ENCODE data around the gene MYRFL. TPM values are rescaled to one million over a fixed set of nuclear protein-coding genes. Genes with fewer than 3 reads are reported as not detected.

Gene MYRFL
- total and polyA plus RNA-seq, 3 experiments from 2014 or later = not detected

GRCh38 chr12:69932154-69932553 lies 107.1 kb downstream of the MYRFL start:
- H3K36me3 ChIP-seq (ENCODE audit: insufficient read depth, low read length) = no peaks in the 10 kb centered on the region
- no peaks in the 10 kb centered on the region for H3K4me1 ChIP-seq (ENCODE audit: insufficient read depth, low read length)
- Mint-ChIP-seq H3K4me3 (no peak overlapping the region), H3K4me1 (no peaks in the 10 kb centered on the region), H3K27me3 (peaks cover 15 to 29% of the 10 kb centered on the region in 2 donors), H3K9me3 (no peaks in the 10 kb centered on the region), H3K36me3 (no peaks in the 10 kb centered on the region), H3K27ac (no peak overlapping the region)
- POLR2A ChIA-PET = no interaction called here
- no peak overlapping the region for H3K27ac ChIP-seq (ENCODE audit: low read depth, low read length)
- no peak for DNase-seq
- H3K27me3 ChIP-seq (ENCODE audit: insufficient read depth, low read length, poor library complexity, severe bottlenecking) = no peaks in the 10 kb centered on the region
- CTCF ChIA-PET = no interaction called here
- H3K9me3 ChIP-seq (ENCODE audit: low read length) = no peaks in the 10 kb centered on the region
- H3K4me3 ChIP-seq (ENCODE audit: low read length) = no peak overlapping the region

DNA sequence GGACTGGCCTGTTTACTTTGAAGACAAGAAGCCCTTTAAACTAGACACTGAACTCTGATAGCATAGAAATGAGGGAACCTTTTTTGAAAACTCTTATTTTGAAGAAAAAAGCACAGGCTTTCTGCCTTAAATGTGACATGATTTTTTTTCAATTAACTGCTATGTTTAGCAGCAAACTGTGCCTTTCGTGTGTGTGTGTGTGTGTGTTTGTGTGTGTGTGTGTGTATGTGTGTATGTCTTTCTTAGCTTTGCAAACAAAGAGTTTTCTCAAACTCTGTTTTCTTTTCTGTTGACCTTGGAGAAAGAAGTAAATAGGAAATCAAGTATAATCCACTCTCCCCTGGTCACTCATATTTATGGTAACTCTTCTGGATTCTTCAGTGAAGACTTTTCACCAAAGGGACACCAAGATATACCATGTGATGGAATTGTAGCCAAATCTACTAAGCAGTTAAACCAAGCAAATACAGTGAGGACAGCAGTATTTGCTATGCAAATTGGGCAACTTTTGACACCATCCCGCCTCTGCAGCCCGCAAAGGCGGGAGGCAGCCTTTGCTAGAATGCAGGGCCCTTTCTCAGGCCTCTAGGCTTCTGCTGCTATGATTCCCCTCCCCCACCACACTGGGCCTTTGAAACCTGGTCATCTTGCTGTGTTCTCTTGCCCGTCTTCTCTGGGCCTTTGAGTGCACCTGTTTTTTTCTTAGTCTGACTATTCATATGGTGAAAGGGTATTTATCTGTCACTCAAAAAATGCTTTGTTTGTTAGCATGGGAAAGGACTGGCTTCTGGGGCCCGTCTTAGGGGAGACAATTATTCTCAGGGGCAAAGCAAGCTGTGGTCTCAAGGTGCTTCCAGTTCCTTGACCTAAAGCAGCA lies 107.9 kb downstream of the MYRFL start:
- POLR2A ChIA-PET = no interaction called here
- Mint-ChIP-seq H3K4me3 (no peak overlapping the region), H3K27me3 (peaks cover 13 to 35% of the 10 kb centered on the region in 2 donors), H3K36me3 (peaks cover 0 to 6% (median 0%) of the 10 kb centered on the region in 3 donors), H3K4me1 (no peaks in the 10 kb centered on the region), H3K27ac (no peak overlapping the region), H3K9me3 (peaks cover 0 to 3% (median 0%) of the 10 kb centered on the region in 5 donors)
- no peaks in the 10 kb centered on the region for H3K9me3 ChIP-seq (ENCODE audit: low read length)
- H3K4me3 ChIP-seq (ENCODE audit: low read length) = no peak overlapping the region
- H3K27ac ChIP-seq (ENCODE audit: low read depth, low read length) = no peak overlapping the region
- no peaks in the 10 kb centered on the region for H3K27me3 ChIP-seq (ENCODE audit: insufficient read depth, low read length, poor library complexity, severe bottlenecking)
- H3K36me3 ChIP-seq (ENCODE audit: insufficient read depth, low read length) = no peaks in the 10 kb centered on the region
- no peaks in the 10 kb centered on the region for H3K4me1 ChIP-seq (ENCODE audit: insufficient read depth, low read length)
- no peak for DNase-seq
- CTCF ChIA-PET = no interaction called here

DNA sequence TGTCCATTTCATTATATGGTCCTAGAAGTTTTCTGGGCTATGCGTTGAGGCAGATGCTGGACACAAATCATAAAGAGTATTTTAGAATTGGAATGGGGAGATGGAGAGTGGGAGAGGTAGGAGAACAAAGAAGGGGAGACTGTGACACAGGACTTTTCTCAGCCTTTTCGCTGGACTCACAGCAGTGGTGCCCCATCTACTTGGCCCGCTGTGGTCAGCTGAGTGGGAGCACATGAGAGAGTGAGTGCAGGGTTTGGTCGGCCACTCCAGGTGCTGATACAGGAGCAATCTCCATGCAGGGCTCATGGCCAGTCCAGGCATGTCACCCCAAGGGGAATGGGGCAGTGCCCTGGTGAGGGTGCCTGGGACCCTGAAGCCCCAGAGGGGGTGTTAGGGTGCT lies 109.0 kb downstream of the MYRFL start:
- no peak overlapping the region for H3K27ac ChIP-seq (ENCODE audit: low read depth, low read length)
- H3K9me3 ChIP-seq (ENCODE audit: low read length) = no peaks in the 10 kb centered on the region
- H3K4me3 ChIP-seq (ENCODE audit: low read length) = no peak overlapping the region
- Mint-ChIP-seq H3K9me3 (peaks cover 0 to 3% (median 0%) of the 10 kb centered on the region in 5 donors), H3K4me3 (no peak overlapping the region), H3K27me3 (peaks cover 13 to 33% of the 10 kb centered on the region in 2 donors), H3K36me3 (peaks cover 0 to 6% (median 0%) of the 10 kb centered on the region in 3 donors), H3K27ac (no peak overlapping the region), H3K4me1 (no peaks in the 10 kb centered on the region)
- no peaks in the 10 kb centered on the region for H3K27me3 ChIP-seq (ENCODE audit: insufficient read depth, low read length, poor library complexity, severe bottlenecking)
- H3K4me1 ChIP-seq (ENCODE audit: insufficient read depth, low read length) = no peaks in the 10 kb centered on the region
- H3K36me3 ChIP-seq (ENCODE audit: insufficient read depth, low read length) = no peaks in the 10 kb centered on the region
- CTCF ChIA-PET = no interaction called here
- no peak for DNase-seq
- POLR2A ChIA-PET = no interaction called here

GRCh38 chr12:69935651-69936100 lies 110.6 kb downstream of the MYRFL start:
- no peak for DNase-seq
- Mint-ChIP-seq H3K27me3 (peaks cover 8 to 25% of the 10 kb centered on the region in 2 donors), H3K4me1 (no peaks in the 10 kb centered on the region), H3K36me3 (peaks cover 0 to 6% (median 0%) of the 10 kb centered on the region in 3 donors), H3K4me3 (no peak overlapping the region), H3K27ac (no peak overlapping the region), H3K9me3 (peaks cover 0 to 3% (median 0%) of the 10 kb centered on the region in 5 donors)
- no peaks in the 10 kb centered on the region for H3K27me3 ChIP-seq (ENCODE audit: insufficient read depth, low read length, poor library complexity, severe bottlenecking)
- no peak overlapping the region for H3K4me3 ChIP-seq (ENCODE audit: low read length)
- H3K9me3 ChIP-seq (ENCODE audit: low read length) = no peaks in the 10 kb centered on the region
- H3K4me1 ChIP-seq (ENCODE audit: insufficient read depth, low read length) = no peaks in the 10 kb centered on the region
- POLR2A ChIA-PET = no interaction called here
- H3K36me3 ChIP-seq (ENCODE audit: insufficient read depth, low read length) = no peaks in the 10 kb centered on the region
- H3K27ac ChIP-seq (ENCODE audit: low read depth, low read length) = no peak overlapping the region
- CTCF ChIA-PET = no interaction called here

DNA sequence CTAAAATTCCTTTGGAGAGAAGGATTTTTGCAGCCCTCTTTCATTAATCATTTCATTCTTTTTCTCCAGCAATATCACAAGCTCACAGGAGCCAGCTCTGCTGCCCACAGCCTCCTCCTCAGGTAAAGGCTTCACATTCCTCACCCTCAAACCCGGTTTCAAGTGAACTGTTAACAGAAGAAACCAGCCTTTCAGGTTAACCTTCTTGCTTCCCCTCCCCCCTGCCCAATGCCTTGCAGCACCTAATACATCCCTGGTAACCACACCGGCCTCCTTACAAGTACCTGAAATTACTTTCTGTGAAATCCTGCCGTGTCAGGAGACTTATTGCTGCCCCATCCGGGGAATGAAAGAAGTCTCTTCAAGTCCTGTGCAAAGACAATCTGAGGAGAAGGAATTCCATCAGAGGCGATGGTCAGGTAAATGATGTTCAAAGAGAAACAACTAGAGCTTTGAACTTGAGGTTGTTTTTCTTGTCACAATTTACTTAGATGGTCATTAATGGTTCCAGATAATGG lies 111.2 kb downstream of the MYRFL start:
- Histone ChIP-seq H3K27ac (ENCODE audit: low read depth, low read length) (no peak overlapping the region), H3K9me3 (ENCODE audit: low read length) (no peaks in the 10 kb centered on the region), H3K4me3 (ENCODE audit: low read length) (no peak overlapping the region), H3K4me1 (ENCODE audit: insufficient read depth, low read length) (no peaks in the 10 kb centered on the region), H3K36me3 (ENCODE audit: insufficient read depth, low read length) (no peaks in the 10 kb centered on the region), H3K27me3 (ENCODE audit: insufficient read depth, low read length, poor library complexity, severe bottlenecking) (no peaks in the 10 kb centered on the region)
- POLR2A ChIA-PET = no interaction called here
- Mint-ChIP-seq H3K27ac (no peak overlapping the region), H3K4me3 (no peak overlapping the region), H3K27me3 (peaks cover 8 to 23% of the 10 kb centered on the region in 2 donors), H3K9me3 (peaks cover 0 to 3% (median 0%) of the 10 kb centered on the region in 5 donors), H3K36me3 (peaks cover 0 to 6% (median 0%) of the 10 kb centered on the region in 3 donors), H3K4me1 (no peaks in the 10 kb centered on the region)
- CTCF ChIA-PET = no interaction called here
- no peak for DNase-seq

DNA sequence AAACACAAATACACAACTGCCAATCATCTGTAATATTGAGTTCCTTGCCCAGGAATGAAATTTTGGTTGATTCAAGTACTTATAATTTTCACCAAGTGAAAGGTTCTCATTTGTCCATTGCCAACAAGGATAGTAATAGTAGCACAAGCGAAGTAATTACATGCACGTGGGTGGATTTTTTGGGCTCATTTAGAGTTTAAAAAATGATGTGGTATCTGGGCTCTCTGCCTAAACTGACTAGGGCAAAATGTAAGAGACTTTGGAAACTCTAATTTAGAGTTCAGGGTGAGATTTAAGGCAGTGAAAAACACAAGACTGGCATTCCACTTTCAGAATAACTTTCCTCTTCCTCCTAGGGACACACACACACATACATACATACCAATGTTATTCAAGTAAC lies 111.7 kb downstream of the MYRFL start:
- no peak overlapping the region for H3K4me3 ChIP-seq (ENCODE audit: low read length)
- no peak for DNase-seq
- H3K9me3 Mint-ChIP-seq = peaks cover 0 to 3% (median 0%) of the 10 kb centered on the region in 5 donors
- no peaks in the 10 kb centered on the region for H3K27me3 ChIP-seq (ENCODE audit: insufficient read depth, low read length, poor library complexity, severe bottlenecking)
- H3K27ac ChIP-seq (ENCODE audit: low read depth, low read length) = no peak overlapping the region
- peaks cover 8 to 20% of the 10 kb centered on the region in 2 donors for H3K27me3 Mint-ChIP-seq
- H3K4me3 Mint-ChIP-seq = no peak overlapping the region
- H3K4me1 Mint-ChIP-seq = no peaks in the 10 kb centered on the region
- POLR2A ChIA-PET = no interaction called here
- peaks cover 0 to 6% (median 0%) of the 10 kb centered on the region in 3 donors for H3K36me3 Mint-ChIP-seq
- no peak overlapping the region for H3K27ac Mint-ChIP-seq
- H3K4me1 ChIP-seq (ENCODE audit: insufficient read depth, low read length) = no peaks in the 10 kb centered on the region
- H3K36me3 ChIP-seq (ENCODE audit: insufficient read depth, low read length) = no peaks in the 10 kb centered on the region
- CTCF ChIA-PET = no interaction called here
- H3K9me3 ChIP-seq (ENCODE audit: low read length) = no peaks in the 10 kb centered on the region

DNA sequence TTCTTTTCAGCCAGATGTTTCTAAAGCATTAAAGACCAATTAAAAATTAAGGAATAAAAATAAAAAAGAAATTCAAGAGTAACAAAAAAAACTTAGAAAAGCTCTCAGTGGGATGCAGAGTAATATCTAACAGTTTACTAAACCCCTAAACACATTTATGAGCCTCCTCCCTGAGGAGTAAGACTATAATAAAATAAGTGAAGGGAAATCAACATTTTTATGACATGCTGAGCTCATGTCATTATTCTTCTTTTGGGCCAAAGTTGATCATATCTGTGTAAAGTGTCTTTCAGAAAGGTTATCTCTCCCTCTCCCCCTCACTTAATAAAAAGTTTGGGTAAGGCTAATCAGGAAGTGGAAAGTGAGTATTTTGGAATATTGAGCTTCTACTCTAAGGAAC lies 122.1 kb downstream of the MYRFL start:
- H3K27ac ChIP-seq (ENCODE audit: low read depth, low read length) = no peak overlapping the region
- H3K27me3 ChIP-seq (ENCODE audit: insufficient read depth, low read length, poor library complexity, severe bottlenecking) = no peaks in the 10 kb centered on the region
- Mint-ChIP-seq H3K36me3 (peaks cover 0 to 2% (median 0%) of the 10 kb centered on the region in 3 donors), H3K9me3 (no peaks in the 10 kb centered on the region), H3K4me1 (no peaks in the 10 kb centered on the region), H3K4me3 (no peak overlapping the region), H3K27me3 (no peaks in the 10 kb centered on the region), H3K27ac (no peak overlapping the region)
- H3K4me1 ChIP-seq (ENCODE audit: insufficient read depth, low read length) = no peaks in the 10 kb centered on the region
- POLR2A ChIA-PET = no interaction called here
- CTCF ChIA-PET = no interaction called here
- no peaks in the 10 kb centered on the region for H3K9me3 ChIP-seq (ENCODE audit: low read length)
- H3K36me3 ChIP-seq (ENCODE audit: insufficient read depth, low read length) = no peaks in the 10 kb centered on the region
- no peak overlapping the region for H3K4me3 ChIP-seq (ENCODE audit: low read length)
- no peak for DNase-seq

DNA sequence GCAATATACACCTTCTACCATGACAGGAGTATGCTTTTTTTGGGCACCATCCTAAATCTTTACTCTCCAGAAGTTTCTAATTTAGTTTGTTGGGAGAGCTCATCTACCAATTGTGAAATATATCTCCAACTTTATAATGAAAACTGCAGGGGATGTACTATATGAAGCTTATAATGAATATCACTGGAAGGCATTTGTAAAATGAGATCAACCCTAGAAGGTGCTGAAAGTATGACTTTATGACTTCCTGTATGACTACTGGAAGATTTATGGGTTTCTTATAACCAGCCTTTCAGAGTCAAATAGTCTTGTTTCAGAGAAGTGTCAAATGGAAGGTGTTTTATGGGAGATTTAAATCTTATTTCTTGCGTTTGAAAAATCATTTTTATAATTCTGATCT lies 122.9 kb downstream of the MYRFL start:
- H3K4me3 Mint-ChIP-seq = no peak overlapping the region
- Histone ChIP-seq H3K4me3 (ENCODE audit: low read length) (no peak overlapping the region), H3K4me1 (ENCODE audit: insufficient read depth, low read length) (no peaks in the 10 kb centered on the region), H3K9me3 (ENCODE audit: low read length) (no peaks in the 10 kb centered on the region), H3K36me3 (ENCODE audit: insufficient read depth, low read length) (no peaks in the 10 kb centered on the region), H3K27ac (ENCODE audit: low read depth, low read length) (no peak overlapping the region), H3K27me3 (ENCODE audit: insufficient read depth, low read length, poor library complexity, severe bottlenecking) (no peaks in the 10 kb centered on the region)
- H3K27ac Mint-ChIP-seq = no peak overlapping the region
- peaks cover 0 to 4% (median 0%) of the 10 kb centered on the region in 3 donors for H3K36me3 Mint-ChIP-seq
- no peaks in the 10 kb centered on the region for H3K4me1 Mint-ChIP-seq
- H3K9me3 Mint-ChIP-seq = no peaks in the 10 kb centered on the region
- no peak for DNase-seq
- CTCF ChIA-PET = no interaction called here
- no peaks in the 10 kb centered on the region for H3K27me3 Mint-ChIP-seq
- POLR2A ChIA-PET = no interaction called here

Data from CD8-positive, alpha-beta memory T cell (primary cell).